HUES48 (cell line): ENCODE data around the gene NUP85.
"Not testable (repeated sequence)": the region's sequence is repeated elsewhere in the genome, so short reads cannot be mapped to it uniquely, and the experiment has no call there.

Experiments used
- H3K27ac ChIP-seq: one replicate; pipeline ENCODE4 v1.7.0; 2013; ENCODE audit warnings: low read depth, low read length, inconsistent platforms
- H3K27me3 ChIP-seq: 2 replicates; pipeline ENCODE4 v1.6.1; 2013; ENCODE audit warnings: mild to moderate bottlenecking, low read length; ENCODE audit not compliant: control insufficient read depth, insufficient read depth
- H3K36me3 ChIP-seq: 2 replicates; pipeline ENCODE4 v1.6.1; 2013; ENCODE audit warnings: low read length; ENCODE audit not compliant: control insufficient read depth, insufficient read depth
- H3K4me1 ChIP-seq: 2 replicates; pipeline ENCODE4 v1.6.1; 2013; ENCODE audit warnings: mild to moderate bottlenecking, low read length; ENCODE audit not compliant: control insufficient read depth, insufficient read depth
- H3K4me3 ChIP-seq: 2 replicates; pipeline ENCODE4 v1.5.1; 2013; ENCODE audit warnings: mild to moderate bottlenecking, low read depth, low read length
- H3K9ac ChIP-seq: 2 replicates; pipeline ENCODE4 v1.6.1; 2013; ENCODE audit warnings: mild to moderate bottlenecking, low read depth, low read length, moderate library complexity
- H3K9me3 ChIP-seq: 2 replicates; pipeline ENCODE4 v1.6.1; 2013; ENCODE audit warnings: low read length; ENCODE audit not compliant: control insufficient read depth, insufficient read depth

NUP85 gene

DNA sequence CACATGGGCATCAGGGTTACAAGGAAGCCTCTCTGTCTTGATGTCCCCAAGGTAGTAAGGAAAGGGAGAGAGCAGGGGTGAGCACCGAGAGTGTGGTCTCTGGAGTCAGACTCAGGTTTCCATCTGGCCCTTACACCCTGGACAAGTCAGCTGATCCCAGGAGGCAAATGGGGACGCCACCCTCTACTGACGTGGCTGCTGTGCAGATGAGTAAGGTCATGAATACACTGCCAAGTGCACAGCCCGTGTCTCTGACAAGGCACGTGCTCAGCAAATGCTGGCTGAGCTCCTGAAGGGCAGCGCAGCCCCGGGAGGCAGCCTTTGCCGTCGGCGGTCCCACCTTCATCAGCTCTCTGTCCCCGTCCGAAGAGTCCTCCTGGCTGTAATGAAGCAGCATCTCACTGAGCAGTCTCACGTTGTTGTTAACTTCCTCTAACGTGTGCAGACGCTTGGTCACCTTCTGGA is 36.5 kb downstream of the NUP85 start:
- Histone ChIP-seq H3K27ac (no peak overlapping the region), H3K9ac (no peak overlapping the region), H3K4me3 (no peak overlapping the region), H3K27me3 (no peaks in the 10 kb centered on the region), H3K4me1 (peaks cover 4% of the 10 kb centered on the region; the same call in 1 of the 2 replicates), H3K9me3 (no peaks in the 10 kb centered on the region), H3K36me3 (peaks cover 85% of the 10 kb centered on the region)

DNA sequence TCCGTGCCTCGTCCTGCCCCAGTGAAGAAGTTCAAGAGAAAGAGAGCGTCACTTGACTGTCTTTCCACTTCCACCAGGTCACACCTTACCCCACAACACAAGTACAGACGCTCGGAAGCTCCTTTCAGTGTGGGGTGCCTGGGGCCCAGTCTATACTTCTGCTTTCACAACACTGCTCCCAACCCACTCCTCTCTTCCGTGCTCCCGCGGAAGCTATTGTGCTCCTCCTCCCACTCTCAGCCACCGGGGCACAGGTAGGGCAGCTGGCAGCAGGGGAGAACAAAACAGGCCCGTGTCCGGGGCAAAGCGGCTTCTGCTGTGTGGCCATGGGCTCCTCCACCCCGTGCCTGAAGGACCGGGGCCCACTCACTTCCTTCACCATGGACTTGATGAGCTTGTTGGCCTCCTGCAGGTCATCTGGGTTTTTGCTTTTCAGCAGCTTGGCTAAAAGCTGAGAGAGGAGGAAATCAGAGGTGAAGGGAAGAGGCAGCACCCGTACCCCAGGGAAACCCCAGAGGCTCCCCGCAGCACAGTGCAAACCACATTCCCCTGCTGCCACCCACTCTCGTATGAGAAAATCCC is 37.1 kb downstream of the NUP85 start:
- Histone ChIP-seq H3K4me3 (no peak overlapping the region), H3K36me3 (peaks cover 82% of the 10 kb centered on the region), H3K9ac (no peak overlapping the region), H3K4me1 (peaks cover 4% of the 10 kb centered on the region; the same call in 1 of the 2 replicates), H3K27me3 (no peaks in the 10 kb centered on the region), H3K9me3 (no peaks in the 10 kb centered on the region), H3K27ac (no peak overlapping the region)

DNA sequence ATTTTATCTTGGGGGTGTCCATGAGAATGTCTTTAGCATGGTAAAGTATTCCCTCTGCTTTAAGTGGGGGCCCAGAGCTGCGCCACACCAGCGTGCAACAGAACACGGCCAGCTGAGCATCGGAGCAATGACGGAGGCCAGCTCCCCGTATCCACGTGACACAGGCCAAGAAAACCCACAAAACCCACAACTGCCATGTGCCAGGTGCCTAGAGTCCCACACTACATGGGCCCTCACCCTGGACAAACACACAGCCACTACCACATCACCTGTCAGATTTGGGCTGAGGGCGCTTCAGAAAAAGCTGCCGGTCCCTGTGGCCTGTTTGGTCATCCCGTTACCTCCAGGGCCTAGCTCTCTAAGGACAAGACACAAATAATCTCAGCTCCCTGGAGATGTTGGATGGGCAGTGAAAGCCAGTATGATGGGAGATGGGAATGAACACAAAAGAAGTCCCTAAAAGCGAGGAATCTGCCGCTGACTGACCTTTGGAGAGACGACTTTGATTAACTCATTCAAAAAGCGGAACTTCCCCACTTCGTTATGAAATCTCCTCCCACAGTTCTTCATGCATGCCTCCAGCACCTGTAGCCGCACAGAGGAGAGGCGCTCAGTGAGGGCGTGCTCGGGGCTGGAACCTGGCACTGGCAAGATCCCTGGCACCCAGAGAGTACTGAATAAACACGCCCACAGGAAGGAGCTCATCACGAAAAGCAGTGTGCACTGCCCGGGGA is 38.8 kb downstream of the NUP85 start:
- Histone ChIP-seq H3K9ac (no peak overlapping the region), H3K9me3 (no peaks in the 10 kb centered on the region), H3K36me3 (peaks cover 67% of the 10 kb centered on the region), H3K27ac (no peak overlapping the region), H3K4me3 (no peak overlapping the region), H3K27me3 (no peaks in the 10 kb centered on the region), H3K4me1 (peaks cover 4% of the 10 kb centered on the region; the same call in 1 of the 2 replicates)

DNA sequence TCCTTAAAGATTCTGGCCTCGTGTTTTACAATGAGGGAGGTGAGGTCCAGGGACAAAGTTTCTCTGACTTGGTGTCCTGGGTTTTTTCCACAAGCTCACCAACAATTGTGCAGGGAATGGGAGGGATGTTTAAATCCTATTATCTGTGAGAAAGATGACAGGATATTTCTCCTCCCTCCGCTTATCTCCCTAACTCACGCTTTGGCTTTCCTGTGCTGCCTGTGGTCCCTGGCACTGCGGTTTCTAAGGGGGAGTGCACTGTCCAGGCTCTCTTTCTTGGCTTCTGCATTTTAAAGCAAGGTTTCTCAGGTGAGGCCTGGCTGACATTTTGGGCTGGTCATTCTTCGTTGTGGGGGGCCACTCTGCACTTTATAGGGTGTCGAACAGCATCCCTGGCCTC is 39.5 kb downstream of the NUP85 start:
- no peak overlapping the region for H3K4me3 ChIP-seq
- H3K27ac ChIP-seq: no peak overlapping the region
- H3K9me3 ChIP-seq: no peaks in the 10 kb centered on the region
- no peak overlapping the region for H3K9ac ChIP-seq
- no peaks in the 10 kb centered on the region for H3K27me3 ChIP-seq
- peaks cover 62% of the 10 kb centered on the region for H3K36me3 ChIP-seq
- peaks cover 8% of the 10 kb centered on the region; the same call in 1 of the 2 replicates for H3K4me1 ChIP-seq

GRCh38 chr17:75246404-75246803 is 40.9 kb downstream of the NUP85 start:
- H3K27me3 ChIP-seq: no peaks in the 10 kb centered on the region
- H3K9ac ChIP-seq: no peak overlapping the region
- peaks cover 55% of the 10 kb centered on the region for H3K36me3 ChIP-seq
- H3K27ac ChIP-seq: no peak overlapping the region
- H3K4me1 ChIP-seq: peaks cover 4% of the 10 kb centered on the region; the same call in 1 of the 2 replicates
- no peak overlapping the region for H3K4me3 ChIP-seq
- no peaks in the 10 kb centered on the region for H3K9me3 ChIP-seq

DNA sequence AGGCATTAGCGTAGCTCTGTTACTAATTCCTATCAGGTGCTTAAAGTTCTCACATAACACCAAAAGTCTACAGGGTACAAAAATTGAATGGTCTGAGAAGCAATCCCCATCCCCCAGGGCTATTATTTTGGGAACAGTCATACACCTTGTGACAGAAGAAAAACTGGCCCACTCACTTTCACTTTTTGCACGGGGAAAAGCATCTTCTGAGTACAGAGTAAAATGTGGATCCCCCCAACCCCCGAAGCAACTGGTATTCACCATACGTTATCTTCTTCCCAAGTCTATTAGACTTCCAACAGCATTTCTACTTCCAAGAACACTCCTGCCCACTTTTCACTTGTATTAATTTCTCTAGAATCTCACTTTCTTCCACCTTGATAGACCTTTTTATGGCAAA is 44.1 kb downstream of the NUP85 start:
- H3K27ac ChIP-seq: peak overlapping the region; percentile 20
- no peak overlapping the region for H3K4me3 ChIP-seq
- no peak overlapping the region for H3K9ac ChIP-seq
- H3K9me3 ChIP-seq: no peaks in the 10 kb centered on the region
- peaks cover 24% of the 10 kb centered on the region for H3K36me3 ChIP-seq
- no peaks in the 10 kb centered on the region for H3K27me3 ChIP-seq
- peaks cover 4% of the 10 kb centered on the region; the same call in 1 of the 2 replicates for H3K4me1 ChIP-seq

DNA sequence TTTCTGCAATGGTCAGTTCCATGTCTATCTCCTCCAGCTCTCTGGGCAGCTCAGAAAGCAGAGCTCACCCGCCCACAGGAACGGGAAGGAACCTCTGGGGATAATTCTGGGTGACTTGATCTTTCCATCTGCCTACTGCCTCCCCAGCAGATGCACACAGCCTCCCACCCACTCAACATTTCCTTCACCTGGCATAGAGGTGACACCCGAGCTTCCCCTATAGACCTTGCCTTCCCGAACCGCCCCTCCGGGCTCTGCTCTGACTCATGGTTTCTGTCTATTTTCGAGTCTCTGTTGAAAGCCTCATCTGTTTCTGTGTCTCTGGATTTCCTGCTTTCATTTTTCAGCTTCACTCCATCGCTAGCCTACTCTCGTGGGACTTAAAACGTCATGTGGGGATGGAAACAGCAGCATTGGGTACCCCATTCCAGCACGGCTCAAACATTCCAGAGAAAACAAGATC is 44.6 kb downstream of the NUP85 start:
- Histone ChIP-seq H3K4me3 (no peak overlapping the region), H3K36me3 (peaks cover 19% of the 10 kb centered on the region), H3K27ac (peak overlapping the region; percentile 20), H3K27me3 (no peaks in the 10 kb centered on the region), H3K4me1 (peaks cover 4% of the 10 kb centered on the region; the same call in 1 of the 2 replicates), H3K9ac (no peak overlapping the region), H3K9me3 (no peaks in the 10 kb centered on the region)

GRCh38 chr17:75252039-75252816 is 46.7 kb downstream of the NUP85 start:
- Histone ChIP-seq H3K9ac (no peak overlapping the region), H3K27ac (no peak overlapping the region), H3K9me3 (no peaks in the 10 kb centered on the region), H3K27me3 (no peaks in the 10 kb centered on the region), H3K4me1 (peaks cover 4% of the 10 kb centered on the region; the same call in 1 of the 2 replicates), H3K4me3 (no peak overlapping the region), H3K36me3 (peaks cover 3% of the 10 kb centered on the region; the same call in 1 of the 2 replicates)

DNA sequence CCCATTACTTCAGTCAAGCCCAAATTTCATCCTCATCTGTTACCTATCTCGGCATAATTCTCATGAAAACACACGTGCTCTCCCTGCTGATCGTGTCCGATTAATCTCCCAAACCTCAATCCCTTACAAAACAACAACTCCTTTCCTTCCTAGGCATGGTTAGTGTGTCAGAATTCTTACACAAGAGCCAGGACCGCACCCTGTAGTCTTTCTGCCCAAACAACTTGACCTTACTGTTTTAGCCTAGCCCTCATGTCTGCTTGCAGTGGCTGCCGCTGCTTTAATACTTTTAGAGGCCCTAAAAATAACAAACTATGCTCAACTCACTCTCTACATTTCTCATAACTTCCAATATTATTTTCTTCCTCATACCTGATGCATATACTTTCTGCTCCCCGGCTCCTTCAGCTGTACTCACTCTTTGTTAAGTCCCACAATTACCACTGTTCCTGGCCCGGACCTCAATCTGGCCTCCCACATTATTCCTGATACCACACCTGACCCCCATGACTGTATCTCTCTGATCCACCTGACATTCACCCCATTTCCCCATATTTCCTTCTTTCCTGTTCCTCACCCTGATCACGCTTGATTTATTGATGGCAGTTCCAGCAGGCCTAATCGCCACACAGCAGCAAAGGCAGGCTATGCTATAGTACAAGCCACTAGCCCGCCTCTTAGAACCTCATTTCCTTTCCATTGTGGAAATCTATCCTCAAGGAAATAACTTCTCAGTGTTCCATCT is 50.6 kb downstream of the NUP85 start:
- not testable (repeated sequence) for H3K27ac ChIP-seq, H3K9me3 ChIP-seq, H3K27me3 ChIP-seq, H3K4me3 ChIP-seq, H3K4me1 ChIP-seq, H3K36me3 ChIP-seq, H3K9ac ChIP-seq

DNA sequence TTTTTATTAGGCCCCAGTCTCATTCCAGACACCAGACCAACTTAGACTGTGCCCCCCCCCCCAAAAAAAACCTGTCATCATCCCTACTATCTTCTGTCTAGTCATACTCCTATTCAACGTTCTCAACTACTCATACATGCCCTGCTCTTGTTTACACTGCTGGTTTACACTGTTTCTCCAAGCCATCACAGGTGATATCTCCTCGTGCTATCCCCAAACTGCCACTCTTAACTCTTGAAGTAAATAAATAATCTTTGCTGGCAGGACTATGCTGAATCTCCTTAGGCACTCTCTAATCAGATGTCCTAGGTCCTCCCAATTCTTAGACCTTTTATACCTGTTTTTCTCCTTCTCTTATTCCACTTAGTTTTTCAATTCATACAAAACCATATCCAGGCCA is 51.7 kb downstream of the NUP85 start:
- H3K9me3 ChIP-seq, H3K4me1 ChIP-seq, H3K36me3 ChIP-seq, H3K27ac ChIP-seq, H3K27me3 ChIP-seq, H3K9ac ChIP-seq, H3K4me3 ChIP-seq: not testable (repeated sequence)
